Colonic mucosa (tissue), 4 donors: ENCODE results near the gene SBK2. TPM values are rescaled to one million over a fixed set of nuclear protein-coding genes. Genes with fewer than 3 reads are reported as not detected.
A peak's percentile ranks its signal among the peaks of the same experiment; 100 is the strongest.

Experiments
- DNase-seq: peaks from one replicate; pipeline ENCODE4 v3.0.0-alpha.2; 2020
- H3K27ac ChIP-seq: fragments of 200-600 bp; one replicate; pipeline ENCODE4 v1.8.0; 2021
- H3K27me3 ChIP-seq: fragments of 200-600 bp; one replicate; pipeline ENCODE4 v1.8.0; 2021
- H3K36me3 ChIP-seq: fragments of 200-600 bp; one replicate; pipeline ENCODE4 v1.8.0; 2021
- H3K4me1 ChIP-seq: fragments of 200-600 bp; one replicate; pipeline ENCODE4 v1.8.0; 2021; ENCODE audit warnings: mild to moderate bottlenecking
- H3K4me3 ChIP-seq: fragments of 200-600 bp; one replicate; pipeline ENCODE4 v1.8.0; 2021
- H3K9ac ChIP-seq, 2 donors: one replicate each; pipeline ENCODE4 v1.7.0; 2013; ENCODE audit warnings: control low read depth in 2 of 2, low read depth in 2 of 2, low read length in 2 of 2
- H3K9me3 ChIP-seq: fragments of 200-600 bp; one replicate; pipeline ENCODE4 v1.8.0; 2021
- intact Hi-C: fragments of 100-400 bp; cut with DNase I; formaldehyde crosslinking; loops from one replicate; pipeline ENCODE4 v1.14.1; 2022
- total RNA-seq, 2 donors: library from RNA; stranded (reverse); fragmentation: NEBNext Ultra II Directional in 1 of 2; extraction: Animal tissue kit (Norgen Biotek cat#: 25700) in 1 of 2; gene quantifications; one replicate each; pipeline ENCODE4 v1.2.1, GENCODE V29; 2021
- TF ChIP-seq, protein P1 (sequence below): fragments of 200-600 bp; IDR thresholded peaks from one replicate; pipeline ENCODE4 v1.8.0; 2022; ENCODE audit warnings: antibody characterized with exemption, mild to moderate bottlenecking
- donor health status: healthy.
- donor health status: DM: no; HTN: no; CAD: no.
- donor health status: DM: no; HTN: no; CAD: no.

The SBK2 gene
- total RNA-seq, 2 donors from 2014 or later = not detected

DNA sequence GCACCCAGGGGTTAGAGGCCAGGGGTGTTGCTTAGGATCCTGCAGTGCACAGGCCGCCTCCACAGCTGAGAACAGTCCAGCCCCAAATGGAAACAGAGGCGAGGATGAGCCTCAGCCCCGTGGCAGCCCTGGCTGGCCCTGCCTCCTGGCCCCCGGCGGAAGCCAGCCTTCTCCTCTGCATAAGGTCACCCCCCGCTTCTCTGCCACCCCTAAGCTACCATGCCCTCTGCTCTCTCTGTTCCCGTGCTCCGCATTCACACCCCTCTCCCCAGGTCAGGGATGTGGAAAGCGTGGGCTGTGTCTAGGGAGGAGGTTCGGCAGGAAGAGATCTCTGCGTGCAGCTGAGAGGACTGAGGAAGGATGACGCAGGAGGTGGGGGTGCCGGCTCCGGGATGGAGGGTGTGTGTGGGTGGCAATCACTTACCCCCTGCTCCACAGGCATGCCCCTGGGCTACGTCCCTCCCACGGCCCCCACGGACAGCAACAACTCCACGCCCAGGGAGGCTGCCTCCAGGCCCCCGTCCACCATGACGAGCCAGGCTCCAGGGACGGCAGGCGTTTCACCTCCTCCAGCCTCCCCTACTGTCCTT lies 42.7 kb downstream of the SBK2 start:
- Histone ChIP-seq H3K36me3 (no peaks in the 10 kb centered on the region), H3K27me3 (no peaks in the 10 kb centered on the region), H3K4me3 (peak overlapping the region; percentile 3)

DNA sequence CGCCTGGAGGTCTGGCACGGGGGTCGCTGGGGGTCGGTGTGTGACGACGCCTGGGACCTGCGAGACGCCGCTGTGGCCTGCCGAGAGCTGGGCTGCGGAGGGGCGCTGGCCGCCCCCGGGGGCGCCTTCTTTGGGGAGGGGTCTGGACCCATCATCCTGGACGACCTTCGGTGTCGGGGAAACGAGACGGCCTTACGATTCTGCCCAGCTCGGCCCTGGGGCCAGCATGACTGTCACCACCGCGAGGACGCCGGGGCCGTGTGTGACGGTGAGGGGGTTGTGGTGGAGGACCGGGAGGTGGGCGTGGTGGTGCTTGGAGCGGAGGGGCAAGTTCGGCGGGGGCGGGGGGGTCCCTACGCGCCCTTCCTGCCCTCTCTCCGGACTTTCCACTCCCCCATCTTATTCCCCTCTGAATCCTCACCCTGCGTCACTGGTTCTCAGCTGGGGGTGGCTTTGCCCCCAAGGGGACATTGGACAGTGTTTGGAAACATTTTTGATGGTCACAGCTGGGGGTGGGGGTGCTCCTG lies 43.2 kb downstream of the SBK2 start:
- Histone ChIP-seq H3K4me3 (no peak overlapping the region), H3K27ac (no peak overlapping the region), H3K36me3 (no peaks in the 10 kb centered on the region), H3K4me1 (no peaks in the 10 kb centered on the region), H3K27me3 (no peaks in the 10 kb centered on the region), H3K9ac (peak overlapping the region in 1 of 2 donors; percentile 60), H3K9me3 (no peaks in the 10 kb centered on the region)
- no peak for DNase-seq
- TF ChIP-seq, protein P1, sequence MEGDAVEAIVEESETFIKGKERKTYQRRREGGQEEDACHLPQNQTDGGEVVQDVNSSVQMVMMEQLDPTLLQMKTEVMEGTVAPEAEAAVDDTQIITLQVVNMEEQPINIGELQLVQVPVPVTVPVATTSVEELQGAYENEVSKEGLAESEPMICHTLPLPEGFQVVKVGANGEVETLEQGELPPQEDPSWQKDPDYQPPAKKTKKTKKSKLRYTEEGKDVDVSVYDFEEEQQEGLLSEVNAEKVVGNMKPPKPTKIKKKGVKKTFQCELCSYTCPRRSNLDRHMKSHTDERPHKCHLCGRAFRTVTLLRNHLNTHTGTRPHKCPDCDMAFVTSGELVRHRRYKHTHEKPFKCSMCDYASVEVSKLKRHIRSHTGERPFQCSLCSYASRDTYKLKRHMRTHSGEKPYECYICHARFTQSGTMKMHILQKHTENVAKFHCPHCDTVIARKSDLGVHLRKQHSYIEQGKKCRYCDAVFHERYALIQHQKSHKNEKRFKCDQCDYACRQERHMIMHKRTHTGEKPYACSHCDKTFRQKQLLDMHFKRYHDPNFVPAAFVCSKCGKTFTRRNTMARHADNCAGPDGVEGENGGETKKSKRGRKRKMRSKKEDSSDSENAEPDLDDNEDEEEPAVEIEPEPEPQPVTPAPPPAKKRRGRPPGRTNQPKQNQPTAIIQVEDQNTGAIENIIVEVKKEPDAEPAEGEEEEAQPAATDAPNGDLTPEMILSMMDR = no peak
- intact Hi-C loops = no loop called here

More for the DNA sequence above, 42.7 kb downstream of the SBK2 start:
- Histone ChIP-seq H3K4me1 (no peaks in the 10 kb centered on the region), H3K9me3 (no peaks in the 10 kb centered on the region), H3K27ac (peak overlapping the region; percentile 50), H3K9ac (peak overlapping the region; percentile 19 to 60)
- intact Hi-C loops = no loop called here
- TF ChIP-seq, protein P1 = no peak
- no peak for DNase-seq

DNA sequence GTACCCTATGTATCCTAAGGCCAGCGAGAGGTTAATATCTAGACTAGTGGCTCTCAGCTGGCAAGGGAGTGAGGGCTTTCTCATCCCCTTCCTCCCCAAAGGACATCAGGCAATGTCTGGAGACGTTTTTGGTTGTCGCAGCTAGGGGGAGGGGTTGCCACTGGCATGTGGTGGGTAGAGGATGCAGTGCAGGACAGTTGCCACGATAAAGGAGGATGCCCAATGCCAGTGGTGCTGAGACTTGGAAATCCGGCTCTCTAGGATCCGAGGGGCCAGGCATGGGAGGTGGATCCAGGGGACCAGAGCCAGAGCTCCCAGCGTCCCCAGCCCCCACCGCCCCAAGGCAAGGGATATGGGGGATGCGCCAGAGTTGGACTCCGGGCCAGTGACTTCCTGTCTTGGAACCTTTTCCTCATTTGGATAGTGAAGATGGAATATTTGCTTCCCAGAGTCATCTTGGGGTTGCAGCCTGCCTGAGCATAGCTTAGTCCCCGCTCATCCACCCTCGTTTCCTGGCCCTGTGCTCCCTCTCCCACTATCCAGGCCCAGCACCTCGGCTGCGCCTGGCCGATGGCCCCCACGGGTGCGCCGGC lies 43.8 kb downstream of the SBK2 start:
- H3K27me3 ChIP-seq = no peaks in the 10 kb centered on the region
- peak overlapping the region in 1 of 2 donors; percentile 43 for H3K9ac ChIP-seq
- intact Hi-C loops = no loop called here
- no peak overlapping the region for H3K4me3 ChIP-seq
- no peak overlapping the region for H3K27ac ChIP-seq
- DNase-seq = no peak
- H3K9me3 ChIP-seq = no peaks in the 10 kb centered on the region
- TF ChIP-seq, protein P1 = no peak
- no peaks in the 10 kb centered on the region for H3K36me3 ChIP-seq
- H3K4me1 ChIP-seq = no peaks in the 10 kb centered on the region

DNA sequence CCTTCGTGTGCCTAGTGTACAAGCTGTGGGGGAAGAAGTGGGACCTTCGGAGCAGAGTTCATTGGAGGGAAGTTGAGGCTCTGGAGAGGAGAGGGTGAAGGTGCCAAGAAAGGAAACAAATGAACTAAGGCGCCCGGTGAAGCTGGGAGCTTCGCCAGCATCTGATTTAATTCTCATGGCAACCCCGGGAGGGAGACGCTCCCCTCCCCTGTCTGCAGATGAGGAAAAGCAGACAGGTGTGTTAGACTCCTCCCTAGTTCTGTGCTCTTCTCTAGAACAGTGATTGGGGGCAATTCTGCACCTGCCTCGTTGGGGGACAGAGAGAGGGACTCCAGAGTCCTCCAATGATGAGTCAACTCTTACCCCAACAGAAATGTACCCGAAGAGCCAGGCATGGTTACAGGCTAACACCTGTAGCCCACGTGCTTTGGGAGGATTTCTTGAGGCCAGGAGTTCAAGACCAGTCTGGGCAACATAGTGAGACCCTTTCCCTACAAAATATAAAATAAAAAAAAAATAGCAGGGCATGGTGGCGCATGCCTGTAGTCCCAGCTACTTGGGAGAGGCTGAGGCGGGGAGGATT lies 44.5 kb downstream of the SBK2 start:
- no peak for DNase-seq
- Histone ChIP-seq H3K27me3 (no peaks in the 10 kb centered on the region), H3K9me3 (no peaks in the 10 kb centered on the region), H3K4me3 (no peak overlapping the region), H3K4me1 (no peaks in the 10 kb centered on the region), H3K36me3 (no peaks in the 10 kb centered on the region), H3K9ac (no peak overlapping the region), H3K27ac (no peak overlapping the region)
- intact Hi-C loops = no loop called here
- TF ChIP-seq, protein P1 = no peak

DNA sequence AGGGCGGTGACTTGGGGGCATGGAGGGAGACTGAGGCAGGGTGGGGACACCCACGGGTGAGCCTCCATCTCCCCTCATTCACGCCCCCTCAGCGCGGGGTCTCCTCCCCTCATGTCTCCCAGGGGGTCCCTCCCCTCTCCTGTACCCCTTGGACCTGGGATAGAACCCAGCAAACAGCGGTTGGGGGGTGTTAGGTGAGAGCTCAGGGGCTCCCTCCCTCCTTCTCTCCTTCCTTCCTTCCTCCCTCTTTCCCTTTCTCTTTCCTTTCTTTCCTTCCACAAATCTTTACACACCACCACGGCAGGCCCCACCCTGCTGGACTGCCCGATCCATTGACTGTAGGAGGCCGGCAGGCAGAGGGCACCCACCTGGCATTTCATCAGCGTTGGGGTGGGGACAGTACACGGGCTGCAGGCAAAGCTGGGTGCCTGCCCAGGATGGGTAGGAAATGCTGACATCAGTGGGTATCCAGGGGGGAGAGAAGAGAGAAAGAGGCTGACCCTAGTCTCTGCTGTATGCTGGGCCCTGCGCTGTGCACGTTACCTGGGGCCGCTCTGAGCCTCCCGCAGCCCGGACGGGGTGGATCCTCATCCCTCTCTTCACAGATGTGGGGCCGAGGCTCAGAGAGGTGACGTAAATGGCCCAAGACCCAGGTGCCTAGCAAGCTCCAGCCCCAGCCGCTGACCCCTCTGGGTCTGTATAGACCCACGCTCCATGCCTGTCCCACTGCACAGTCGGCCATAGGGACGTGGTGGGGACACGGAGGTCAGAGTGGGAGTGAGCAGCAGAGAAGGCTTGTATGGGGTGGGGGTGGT lies 45.2 kb downstream of the SBK2 start:
- Histone ChIP-seq H3K9ac (no peak overlapping the region), H3K4me3 (no peak overlapping the region), H3K36me3 (no peaks in the 10 kb centered on the region), H3K4me1 (no peaks in the 10 kb centered on the region), H3K27me3 (no peaks in the 10 kb centered on the region), H3K27ac (no peak overlapping the region), H3K9me3 (no peaks in the 10 kb centered on the region)
- no peak for DNase-seq
- intact Hi-C loops = no loop called here
- TF ChIP-seq, protein P1 = no peak
